Activated CD4-positive, alpha-beta T cell treated with anti-CD3 and anti-CD28 coated beads, Interleukin-2, amount 50 U/mL, for 24 hours (primary cell): ENCODE data around the gene RACGAP1.
"Not testable (repeated sequence)": the region's sequence is repeated elsewhere in the genome, so short reads cannot be mapped to it uniquely, and the experiment has no call there.

ENCODE experiments used
- DNase-seq, 2 donors: peaks; one replicate each; pipeline ENCODE4 v3.0.0-alpha.2; 2020; ENCODE audit warnings: low read depth in 1 of 2, low spot score in 1 of 2

Gene RACGAP1

DNA sequence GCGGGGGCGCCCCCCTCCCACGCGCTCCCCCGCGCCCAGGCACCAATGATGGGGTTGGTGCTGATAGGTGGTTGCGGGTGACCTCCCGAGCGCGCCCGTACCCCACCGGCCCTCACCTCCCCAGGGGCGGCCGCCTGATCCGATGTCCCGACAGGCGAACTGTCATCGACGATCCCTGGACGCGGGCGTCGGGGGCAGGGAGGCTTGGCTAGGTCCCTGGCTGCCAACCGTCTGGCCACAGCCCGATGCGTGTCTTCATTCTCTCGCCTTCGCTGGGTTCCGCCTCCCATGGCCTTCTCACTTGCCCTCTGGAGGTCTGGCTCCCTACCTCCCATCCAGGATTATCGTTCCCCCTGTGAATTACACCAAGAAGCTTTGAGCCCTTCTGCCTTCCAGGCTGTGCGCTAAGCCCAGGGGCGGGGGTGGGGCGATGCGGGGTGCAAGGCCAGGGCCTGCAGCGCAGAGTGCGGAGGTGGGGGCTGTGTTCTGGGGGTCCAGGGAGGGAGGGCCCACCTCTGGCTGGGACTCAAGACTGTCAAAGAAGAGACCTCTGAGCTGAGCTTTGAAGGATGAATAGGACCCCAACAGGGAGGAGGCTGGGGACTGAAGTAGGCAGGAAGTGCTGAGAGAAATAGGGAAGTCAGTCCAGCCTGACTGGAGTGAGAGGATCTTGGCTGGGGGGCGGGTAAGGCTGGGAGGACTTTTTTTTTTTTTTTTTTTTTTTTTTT, 7.7 kb upstream of the RACGAP1 start:
- DNase-seq, result no peak

DNA sequence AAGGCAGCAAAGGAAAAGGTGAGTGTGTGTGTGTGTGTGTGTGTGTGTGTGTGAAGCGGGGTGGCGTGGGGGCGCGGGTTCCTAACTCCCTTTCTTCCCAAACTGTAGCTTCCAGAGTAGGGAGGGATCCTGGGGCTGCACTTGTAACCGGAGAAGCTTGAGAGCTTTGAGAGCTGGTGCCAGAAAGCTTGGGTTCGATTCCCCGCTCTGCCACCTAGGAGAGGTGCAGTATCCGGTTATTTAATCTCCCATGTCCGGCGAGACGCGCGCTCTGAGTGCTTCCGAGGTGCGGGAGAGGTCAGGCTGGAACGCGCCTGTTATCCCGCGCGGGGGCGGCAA, 7.2 kb upstream of the RACGAP1 start:
- no peak for DNase-seq

DNA sequence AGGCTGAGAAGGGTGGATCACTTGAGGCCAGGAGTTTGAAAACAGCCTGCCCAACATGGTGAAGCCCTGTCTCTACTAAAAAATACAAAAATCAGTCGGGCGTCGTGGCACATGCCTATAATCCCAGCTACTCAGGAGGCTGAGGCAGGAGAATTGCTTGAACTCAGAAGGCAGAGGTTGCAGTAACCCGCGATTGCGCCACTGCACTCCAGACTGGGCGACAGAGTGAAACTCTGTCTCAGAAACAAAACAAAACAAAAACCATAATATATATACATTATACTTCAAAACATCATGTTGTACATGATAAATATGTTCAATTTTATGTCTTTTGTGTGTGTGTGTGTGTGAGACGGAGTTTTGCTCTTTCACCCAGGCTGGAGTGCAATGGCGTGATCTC, 5.2 kb upstream of the RACGAP1 start:
- not testable (repeated sequence) for DNase-seq

DNA sequence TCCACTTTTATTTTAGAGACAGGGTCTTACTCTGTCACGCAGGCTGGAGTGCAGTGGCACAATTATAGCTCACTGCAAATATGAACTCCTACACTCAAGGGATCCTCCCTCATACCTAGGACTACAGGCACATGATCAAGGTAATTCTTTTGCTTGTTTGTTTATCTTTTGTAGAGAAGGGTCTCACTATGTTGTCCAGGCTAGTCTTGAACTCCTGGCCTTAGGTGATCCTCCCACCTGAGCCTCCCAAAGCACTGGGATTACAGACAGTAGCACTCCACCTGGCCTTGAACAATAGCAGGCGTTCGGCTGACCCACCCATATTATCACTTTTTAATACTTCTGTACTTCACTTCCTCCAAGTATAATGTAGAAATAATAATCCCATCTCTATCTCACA, 1.4 kb upstream of the RACGAP1 start:
- no peak for DNase-seq

DNA sequence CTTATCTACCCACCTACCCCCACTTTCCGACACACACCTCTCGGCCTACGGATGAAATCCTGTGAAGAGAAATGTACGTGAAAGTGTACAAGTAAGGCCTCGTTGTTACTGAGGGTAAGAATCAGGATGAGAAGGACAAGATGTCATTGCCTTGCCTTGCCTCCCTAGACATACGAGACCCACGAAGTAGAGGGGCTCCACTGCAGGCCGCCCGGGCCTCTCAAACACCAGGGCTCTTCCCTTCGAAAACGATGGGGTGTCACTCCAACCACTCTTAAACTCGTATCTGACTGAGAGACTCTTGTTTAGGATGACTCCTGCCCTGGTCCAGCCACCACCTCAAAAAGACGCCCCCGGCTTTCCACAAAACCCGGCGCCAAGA, 498 bp downstream of the RACGAP1 start:
- no peak for DNase-seq

DNA sequence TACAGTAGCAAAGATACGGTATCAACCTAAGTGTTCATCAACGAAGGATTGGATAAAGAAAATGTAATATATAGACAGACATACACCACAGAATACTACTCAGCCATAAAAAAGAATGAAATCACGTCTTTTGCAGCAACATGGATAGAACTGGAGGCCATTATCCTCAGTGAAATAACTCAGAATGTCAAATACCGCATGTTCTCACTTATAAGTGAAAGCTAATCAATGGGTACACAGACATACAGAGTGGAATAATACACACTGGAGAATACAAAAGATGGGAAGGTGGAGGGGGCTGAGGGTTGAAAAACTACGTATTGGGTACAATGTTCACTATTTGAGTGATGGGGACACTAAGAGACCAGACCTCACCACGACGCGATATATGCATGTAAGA, 1.1 kb downstream of the RACGAP1 start:
- DNase-seq, result no peak

DNA sequence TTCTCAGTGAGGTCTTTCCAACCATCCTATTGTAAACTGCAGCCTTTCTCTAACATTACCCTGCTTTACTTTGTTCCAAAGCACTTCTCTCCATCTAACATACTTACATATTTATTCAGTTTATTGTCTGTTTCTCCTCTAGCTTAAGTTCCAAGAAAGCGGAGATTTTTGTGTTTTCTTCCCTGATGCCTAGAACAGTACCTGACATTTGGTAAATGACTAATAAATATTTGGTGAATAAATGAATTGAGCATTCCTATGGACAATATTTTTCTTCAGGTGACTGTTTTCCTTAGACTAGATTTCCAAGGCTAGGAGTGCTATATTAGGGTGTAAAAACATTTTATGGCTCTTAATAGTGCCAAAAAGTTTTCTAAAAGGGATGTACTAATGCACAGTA, 2.4 kb downstream of the RACGAP1 start:
- no peak for DNase-seq

DNA sequence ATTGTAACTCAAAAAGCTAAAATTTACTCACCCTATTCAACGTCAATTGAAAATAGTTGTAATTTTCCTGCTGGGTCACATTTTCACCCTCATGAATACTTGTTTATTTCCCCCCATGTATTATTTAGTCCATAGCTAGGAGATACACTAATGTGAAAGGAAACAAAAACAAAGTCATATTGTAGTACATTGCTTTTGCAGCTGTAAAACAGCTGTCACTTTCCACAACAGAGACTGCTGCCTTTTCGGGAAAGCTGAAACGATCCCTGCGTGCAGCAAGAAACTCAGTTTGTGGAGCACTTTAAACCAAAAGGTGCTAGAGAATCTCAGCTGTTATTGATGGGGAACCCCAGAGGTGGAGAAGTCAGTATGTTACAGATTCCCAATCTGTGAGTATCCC, 4.3 kb downstream of the RACGAP1 start:
- no peak for DNase-seq

DNA sequence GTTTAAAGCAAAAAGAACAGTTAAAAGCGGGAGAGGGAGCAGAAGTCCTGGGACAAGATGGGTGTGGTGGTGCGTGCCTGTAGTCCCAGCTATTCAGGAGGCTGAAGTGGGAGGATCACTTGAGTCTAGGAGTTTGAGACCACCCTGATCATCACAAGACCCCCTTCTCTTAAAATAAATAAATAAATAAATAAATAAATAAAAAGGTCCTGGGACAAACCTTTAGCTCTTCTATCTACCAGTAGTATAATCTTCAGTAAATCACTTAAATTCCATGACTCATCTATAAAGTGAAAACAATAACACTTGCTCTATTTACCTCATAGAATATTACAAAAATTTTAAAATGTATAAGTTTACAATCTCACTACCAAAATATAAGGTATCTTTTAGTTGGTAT, 5.8 kb downstream of the RACGAP1 start:
- no peak for DNase-seq

DNA sequence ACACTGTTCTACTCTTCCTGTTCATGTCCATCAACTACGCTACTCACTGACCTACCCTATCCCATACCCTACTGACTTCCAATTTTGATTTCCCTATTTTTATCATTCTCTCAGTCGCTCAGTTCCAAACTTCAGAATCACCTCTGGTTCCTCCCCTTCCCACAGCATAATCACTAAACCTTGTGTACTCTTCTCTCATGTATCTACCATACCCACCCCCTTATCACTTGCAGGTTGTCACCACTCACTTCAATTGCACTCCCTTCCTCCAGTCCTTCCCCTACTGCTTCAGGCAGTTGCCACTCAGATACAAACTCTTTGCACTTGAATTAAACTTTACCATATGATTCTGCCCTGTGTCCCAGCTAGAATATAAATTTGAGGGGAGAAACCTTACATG, 6.3 kb downstream of the RACGAP1 start:
- no peak for DNase-seq

DNA sequence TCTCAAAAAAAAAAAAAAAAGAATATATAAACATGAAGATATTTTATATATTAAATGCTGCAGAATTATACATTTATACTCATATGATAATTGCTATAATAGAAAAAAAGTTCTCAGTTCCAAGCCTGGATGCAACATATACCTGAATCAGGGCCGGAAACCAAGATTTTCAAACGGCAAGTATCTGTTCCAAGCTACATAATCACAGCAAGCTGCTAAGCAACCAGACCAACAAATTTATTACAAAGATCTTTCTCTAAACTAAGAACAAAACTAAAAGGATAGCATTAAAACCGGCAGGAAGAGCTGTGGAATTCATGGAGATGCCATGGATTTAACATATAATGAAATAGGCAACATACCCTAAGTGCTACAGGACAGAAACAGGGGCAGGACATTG, 7.1 kb downstream of the RACGAP1 start:
- DNase-seq, result no peak

DNA sequence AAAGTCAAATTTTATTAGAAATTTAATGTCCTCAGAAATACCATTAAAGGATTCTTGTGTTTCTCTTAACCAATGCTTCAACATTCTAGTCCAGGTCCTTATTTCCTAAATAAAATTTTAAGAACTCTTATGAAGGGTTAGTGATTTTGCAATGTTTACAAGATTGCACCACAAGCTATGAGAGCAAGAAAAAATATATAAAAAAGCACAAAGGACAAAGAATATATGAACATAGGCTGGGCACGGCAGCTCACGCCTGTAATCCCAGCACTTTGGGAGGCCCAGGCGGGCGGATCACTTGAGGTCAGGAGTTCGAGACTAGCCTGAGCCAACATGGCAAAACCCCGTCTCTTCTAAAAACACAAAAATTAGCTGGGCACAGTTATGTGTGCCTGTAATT, 7.7 kb downstream of the RACGAP1 start:
- no peak for DNase-seq

DNA sequence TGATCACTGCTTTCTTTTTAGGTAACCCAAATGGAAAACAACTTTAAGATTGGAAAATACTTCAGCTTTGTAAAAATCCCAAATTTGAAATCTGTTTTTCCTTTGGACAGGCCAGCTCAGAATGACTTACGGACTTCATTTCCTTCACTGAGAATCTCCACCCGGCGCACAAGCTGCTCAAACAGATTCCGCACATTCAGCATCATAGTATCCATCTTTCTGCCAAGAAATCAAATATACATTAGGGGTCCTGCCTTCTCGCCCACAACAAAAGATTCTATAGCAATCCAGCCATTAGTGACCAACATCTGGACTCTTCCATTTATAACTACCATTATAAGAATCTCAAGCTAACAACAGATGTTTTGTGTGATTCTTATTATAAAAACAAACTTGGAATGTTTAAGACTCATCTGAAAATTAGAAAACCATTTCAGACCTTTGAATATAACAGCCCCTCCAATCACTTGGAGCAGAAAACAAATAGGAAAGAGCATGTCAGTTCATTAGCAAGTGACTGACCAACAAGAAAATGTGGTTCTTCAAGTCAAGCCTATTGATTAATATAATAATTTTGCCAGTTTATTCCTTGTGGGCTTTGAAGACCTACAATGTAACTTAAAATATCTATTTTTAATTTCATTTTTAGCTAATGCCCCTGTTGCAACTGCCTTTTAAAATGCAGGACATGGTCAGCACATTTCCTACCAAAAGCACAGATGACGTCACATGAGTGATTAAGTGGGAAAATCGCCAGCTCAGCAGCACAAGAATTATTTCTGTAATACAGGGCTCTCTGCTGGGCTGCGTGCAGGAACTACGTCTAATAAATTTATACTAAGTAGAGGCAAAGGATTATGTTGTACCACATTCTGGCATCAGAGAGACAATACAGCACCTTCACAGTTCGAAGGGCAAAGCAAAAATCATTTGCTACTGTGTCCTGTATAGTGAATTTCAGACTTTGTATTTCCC, 8.5 kb downstream of the RACGAP1 start:
- no peak for DNase-seq

DNA sequence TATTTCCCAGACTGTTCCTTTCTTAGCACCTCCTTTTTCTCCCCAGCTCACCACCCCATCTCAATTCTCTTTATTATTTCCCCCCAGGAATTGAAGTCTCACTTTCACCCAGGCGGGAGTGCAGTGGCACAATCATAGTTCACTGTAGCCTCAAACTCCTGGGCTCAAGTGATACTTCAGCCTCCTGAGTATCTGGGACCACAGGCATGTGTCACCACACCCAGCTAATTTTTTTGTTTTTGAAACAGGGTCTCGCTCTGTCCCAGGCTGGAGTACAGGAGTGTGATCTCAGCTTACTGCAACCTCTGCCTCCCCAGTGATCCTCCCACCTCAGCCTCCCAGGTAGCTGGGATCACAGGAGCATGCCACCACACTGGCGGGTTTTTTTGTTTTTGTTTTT, 11.0 kb downstream of the RACGAP1 start:
- DNase-seq, result no peak

DNA sequence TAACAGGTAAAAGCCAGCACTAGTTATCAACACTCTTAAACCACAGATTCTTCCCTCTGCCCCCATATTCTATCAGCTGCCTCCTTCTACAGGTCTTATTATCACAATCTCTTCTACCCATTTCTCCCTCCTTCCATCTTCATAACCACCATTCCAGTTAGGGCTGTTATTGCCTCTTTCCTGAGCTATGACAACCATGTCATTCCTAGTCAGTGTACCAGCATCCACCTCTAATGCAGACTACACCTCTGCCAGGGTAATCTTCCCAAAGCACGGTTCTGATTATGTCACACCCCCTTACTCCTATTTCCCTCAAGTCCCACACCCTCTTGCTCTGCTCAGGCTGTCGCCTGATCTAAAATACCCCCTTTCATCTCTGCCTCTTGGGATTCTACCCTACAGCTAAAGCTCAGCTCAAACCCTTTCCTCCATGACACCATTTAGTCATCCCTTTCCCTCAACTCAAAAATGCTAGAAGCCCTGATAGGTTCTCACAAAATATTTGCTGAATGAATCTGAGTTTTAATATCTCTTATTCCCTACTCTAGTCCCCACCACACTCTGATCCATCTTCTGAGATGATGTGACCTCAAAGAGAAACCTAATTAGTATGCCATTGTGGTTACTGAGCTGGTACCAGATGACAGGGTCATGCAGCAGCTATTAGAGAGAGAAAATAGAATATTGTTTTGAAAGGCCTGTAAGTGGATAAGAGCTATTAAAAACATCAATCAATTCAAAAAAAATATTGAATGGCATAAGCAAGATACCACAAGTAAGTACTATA, 11.7 kb downstream of the RACGAP1 start:
- no peak for DNase-seq

DNA sequence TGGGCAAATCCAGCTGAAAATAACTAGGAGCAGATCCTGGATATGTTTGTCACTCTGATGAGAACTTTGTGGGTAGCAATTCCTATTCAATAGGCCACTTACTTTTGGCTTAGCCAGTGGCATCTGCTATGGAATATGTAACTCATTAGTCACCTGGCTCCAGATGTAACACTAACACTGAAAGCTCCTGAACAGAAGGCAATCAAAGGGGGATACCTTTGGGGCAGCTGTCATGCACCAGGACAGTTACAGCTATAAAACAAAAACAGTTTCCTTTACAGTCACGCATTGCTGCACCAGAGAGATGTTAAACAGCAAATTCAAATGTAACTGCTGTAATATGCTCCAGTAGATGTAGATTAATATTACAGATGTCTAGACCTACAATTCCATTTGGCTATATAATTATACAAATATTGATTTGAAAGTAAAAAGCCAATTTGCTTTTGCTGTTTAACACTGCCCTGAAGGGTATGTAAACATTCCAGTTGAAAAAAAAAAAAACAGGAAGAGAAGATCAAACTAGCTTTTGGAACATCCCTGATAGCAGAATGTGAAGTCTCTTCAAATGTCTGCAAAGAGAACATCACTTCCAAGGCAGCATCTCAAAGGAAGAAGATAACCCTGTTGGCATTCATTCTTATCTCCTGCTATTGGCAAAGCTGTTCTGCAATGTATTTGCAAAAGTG, 18.4 kb downstream of the RACGAP1 start:
- DNase-seq, result no peak

DNA sequence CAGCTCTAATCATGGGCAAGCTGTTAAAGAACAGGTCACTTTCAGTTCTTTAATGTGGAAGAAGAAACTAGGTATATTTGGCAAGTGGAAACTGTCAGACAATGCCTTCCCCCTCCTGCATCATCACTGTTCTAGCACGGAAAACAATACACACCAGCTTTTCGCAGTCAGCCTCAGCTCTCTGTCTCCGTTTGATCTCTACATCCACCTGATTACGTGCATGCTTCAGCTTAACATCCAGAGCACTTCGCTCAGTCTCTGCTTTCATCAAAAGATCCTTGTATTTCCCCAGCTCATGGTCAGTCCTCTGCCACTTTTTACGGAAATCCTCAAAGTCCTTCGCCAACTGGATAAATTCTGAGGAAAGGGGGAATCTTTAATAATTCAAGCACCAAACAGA, 19.0 kb downstream of the RACGAP1 start:
- DNase-seq, result no peak

DNA sequence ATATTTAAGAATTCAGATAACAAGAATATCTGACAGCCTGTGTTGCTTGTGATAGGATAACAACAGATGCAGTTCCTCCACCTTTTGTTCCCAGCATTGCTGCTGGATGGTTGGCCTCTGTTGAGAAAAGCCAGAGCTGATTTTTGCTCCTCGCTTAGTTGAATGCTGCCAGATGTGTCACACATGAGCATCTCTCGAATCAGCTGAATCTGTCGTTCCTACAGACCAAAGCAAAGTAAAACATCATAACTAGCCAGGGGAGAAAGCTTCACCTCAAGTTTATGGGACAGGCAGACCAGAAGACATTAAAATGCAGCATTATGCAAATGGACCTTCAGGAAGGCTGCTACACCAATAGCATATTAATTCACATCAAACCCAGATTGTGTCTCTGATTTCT, 20.1 kb downstream of the RACGAP1 start:
- DNase-seq, result no peak

DNA sequence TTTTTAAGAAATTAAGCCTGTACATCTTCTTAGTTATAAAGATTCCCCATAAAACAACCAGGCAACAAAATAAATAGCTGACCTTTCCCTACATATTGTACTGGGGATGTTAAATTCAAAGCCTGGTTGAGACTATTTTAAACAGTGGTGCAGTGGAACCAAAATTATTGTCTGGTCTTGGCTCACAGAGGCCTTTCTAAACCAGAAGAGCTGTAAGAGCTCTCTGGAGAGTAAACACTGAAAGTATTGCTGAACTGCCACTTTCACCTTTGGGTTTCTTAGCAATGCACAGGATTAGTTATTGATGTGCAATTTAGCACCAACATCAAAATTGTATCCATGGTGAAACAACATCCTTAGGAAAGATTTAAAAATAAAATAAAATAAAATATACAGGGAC, 20.6 kb downstream of the RACGAP1 start:
- DNase-seq, result no peak

DNA sequence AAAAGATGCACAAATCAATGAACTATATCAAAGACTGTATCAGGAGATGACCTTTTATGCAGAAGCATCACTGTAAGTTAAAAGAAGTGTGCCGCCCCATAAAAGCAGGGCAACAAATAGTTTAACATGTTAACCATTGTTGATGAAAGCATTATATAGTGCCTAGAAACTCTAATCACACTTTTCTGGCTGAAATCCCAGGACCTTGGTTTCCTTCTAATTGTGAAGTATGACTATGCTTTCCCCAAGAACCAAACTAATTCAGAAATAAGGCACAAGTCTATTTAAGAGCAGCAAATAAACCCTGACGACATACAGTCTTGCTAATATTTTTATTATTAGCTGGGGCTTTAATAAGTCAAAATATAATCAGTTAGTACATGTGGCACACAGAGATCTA, 21.7 kb downstream of the RACGAP1 start:
- no peak for DNase-seq

DNA sequence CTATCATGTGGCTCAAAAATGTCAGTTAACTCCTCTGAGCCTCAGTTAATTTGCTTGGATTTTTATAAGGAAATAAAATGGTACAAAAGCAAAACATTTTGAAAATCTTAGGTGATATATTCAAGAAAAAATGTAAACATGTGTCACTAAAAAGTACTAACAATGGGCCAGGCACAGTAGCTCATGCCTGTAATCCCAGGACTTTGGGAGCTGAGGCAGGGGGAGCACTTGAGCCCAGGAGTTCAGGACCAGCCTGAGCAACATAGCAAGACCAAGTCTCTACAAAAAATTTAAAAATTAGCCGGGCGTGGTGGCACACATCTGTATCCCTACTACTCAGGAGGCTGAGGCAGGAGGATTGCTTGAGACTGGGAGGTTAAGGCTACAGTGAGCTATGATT, 26.8 kb downstream of the RACGAP1 start:
- DNase-seq, result no peak
